SH-SY5Y (cell line): ENCODE data around the gene NIM1K.

Source experiments
- GATA2 ChIP-seq: IDR thresholded peaks from 2 replicates; pipeline ENCODE4 v1.6.1; 2011; ENCODE audit warnings: mild to moderate bottlenecking, low read depth, low read length
- GATA3 ChIP-seq: IDR thresholded peaks from 2 replicates; pipeline ENCODE4 v1.6.1; 2011; ENCODE audit warnings: low read depth, mild to moderate bottlenecking, low read length, moderate library complexity

- TF ChIP-seq GATA3 (no peak), GATA2 (no peak)
Observed at GRCh38 chr5:43165323-43165722, 26.7 kb upstream of the NIM1K start.
